Peyer's patch (tissue), 4 donors: ENCODE results near the gene DTL.
"Not testable (repeated sequence)": the region's sequence is repeated elsewhere in the genome, so short reads cannot be mapped to it uniquely, and the experiment has no call there.

Experiments used
- CTCF ChIP-seq, 6 experiments: fragments of 450-650 bp in 4 of 6; fragments of 200-600 bp in 2 of 6; sonication (generic) in 1 of 6; IDR thresholded peaks; one replicate each; pipeline ENCODE4 v1.5.1; 2017 to 2019; ENCODE audit warnings: antibody characterized with exemption in 6 of 6, mild to moderate bottlenecking in 3 of 6, moderate library complexity in 1 of 6
- POLR2A ChIP-seq, 2 donors: fragments of 450-650 bp; IDR thresholded peaks; one replicate each; pipeline ENCODE4 v1.5.1; 2017; ENCODE audit warnings: antibody characterized with exemption in 2 of 2, mild to moderate bottlenecking in 2 of 2, moderate library complexity in 2 of 2

- not testable (repeated sequence) for TF ChIP-seq POLR2A, CTCF (IDR thresholded peaks at IDR 0.05)
Measured at GRCh38 chr1:212027727-212028126, 7.8 kb upstream of the DTL start.
